ENCODE measurements around the gene PCSK6.
"Not testable (repeated sequence)": the region's sequence is repeated elsewhere in the genome, so short reads cannot be mapped to it uniquely, and the experiment has no call there.

PCSK6 gene

GRCh38 chr15:101481917-101482525 lies 7.5 kb downstream of the PCSK6 start:
- DNase-seq: no peak

- DNase-seq: no peak
These were observed 8.2 kb downstream of the PCSK6 start for GRCh38 chr15:101481381-101481705.

GRCh38 chr15:101480613-101481380 lies 8.7 kb downstream of the PCSK6 start:
- no peak for DNase-seq

- DNase-seq: no peak
These were observed 9.5 kb downstream of the PCSK6 start for GRCh38 chr15:101479851-101480612.

- no peak for DNase-seq
These were observed 10.1 kb downstream of the PCSK6 start for GRCh38 chr15:101479342-101479845.

- no peak for DNase-seq
These were observed 10.7 kb downstream of the PCSK6 start for GRCh38 chr15:101478701-101479341.

GRCh38 chr15:101477851-101478362 lies 11.6 kb downstream of the PCSK6 start:
- no peak for DNase-seq

- DNase-seq: no peak
These were observed 12.8 kb downstream of the PCSK6 start for GRCh38 chr15:101476756-101477155.

- DNase-seq: no peak
These were observed 14.5 kb downstream of the PCSK6 start for GRCh38 chr15:101474983-101475382.

- DNase-seq: no peak
These were observed 15.3 kb downstream of the PCSK6 start for GRCh38 chr15:101474233-101474632.

GRCh38 chr15:101472033-101472432 lies 17.5 kb downstream of the PCSK6 start:
- no peak for DNase-seq

GRCh38 chr15:101470548-101471239 lies 18.8 kb downstream of the PCSK6 start:
- DNase-seq: no peak

- DNase-seq: no peak
These were observed 19.8 kb downstream of the PCSK6 start for GRCh38 chr15:101469520-101470288.

GRCh38 chr15:101466188-101466587 lies 23.3 kb downstream of the PCSK6 start:
- no peak for DNase-seq

- no peak for DNase-seq
These were observed 24.4 kb downstream of the PCSK6 start for GRCh38 chr15:101464999-101465669.

GRCh38 chr15:101464256-101464998 lies 25.1 kb downstream of the PCSK6 start:
- no peak for DNase-seq

GRCh38 chr15:101463696-101464095 lies 25.8 kb downstream of the PCSK6 start:
- DNase-seq: not testable (repeated sequence)

GRCh38 chr15:101463270-101463669 lies 26.2 kb downstream of the PCSK6 start:
- DNase-seq: no peak

- no peak for DNase-seq
These were observed 28.4 kb downstream of the PCSK6 start for GRCh38 chr15:101461097-101461496.
